NCI-H2107 treated with DMSO at 0.1 percent for 48 hours (cell line): ENCODE data around the gene PAQR5.
A peak's percentile ranks its signal among the peaks of the same experiment; 100 is the strongest.
"Not testable (repeated sequence)": the region's sequence is repeated elsewhere in the genome, so short reads cannot be mapped to it uniquely, and the experiment has no call there.

Source experiments
- DNase-seq: peaks from one replicate; lab custom pipeline; 2025; ENCODE audit not compliant: unreplicated experiment; lab: John Stamatoyannopoulos, UW

Gene PAQR5

GRCh38 chr15:69415381-69415780 lies 116.7 kb downstream of the PAQR5 start:
- no peak for DNase-seq

GRCh38 chr15:69417581-69417980 lies 118.9 kb downstream of the PAQR5 start:
- DNase-seq = no peak

- DNase-seq = no peak
These were observed 122.8 kb downstream of the PAQR5 start for GRCh38 chr15:69421498-69421897.

- DNase-seq = no peak
These were observed 123.7 kb downstream of the PAQR5 start for GRCh38 chr15:69422336-69422895.

- DNase-seq = no peak
These were observed 125.3 kb downstream of the PAQR5 start for GRCh38 chr15:69424001-69424400.

- no peak for DNase-seq
These were observed 126.2 kb downstream of the PAQR5 start for GRCh38 chr15:69424748-69425413.

- no peak for DNase-seq
These were observed 135.1 kb downstream of the PAQR5 start for GRCh38 chr15:69433831-69434230.

GRCh38 chr15:69434238-69434637 lies 135.5 kb downstream of the PAQR5 start:
- DNase-seq = no peak

DNA sequence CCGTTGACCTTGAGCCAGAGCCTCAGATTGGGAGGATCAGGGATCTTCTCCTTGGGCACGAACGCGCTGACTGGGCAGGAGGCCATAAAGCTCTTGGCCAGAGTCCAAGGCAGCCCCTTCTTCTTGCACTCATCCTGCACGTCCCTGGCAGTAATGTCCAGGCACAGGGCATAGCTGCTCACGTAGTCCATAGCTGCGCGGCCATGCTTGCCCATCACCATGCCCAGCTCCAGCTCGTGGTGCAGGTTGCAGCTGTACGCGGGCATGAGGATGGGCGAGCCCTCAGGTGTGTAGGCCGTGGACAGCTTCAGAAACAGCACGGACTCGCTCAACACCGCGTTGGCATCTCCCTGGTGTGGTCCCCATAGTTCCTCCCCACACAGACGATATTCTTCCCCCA lies 136.0 kb downstream of the PAQR5 start:
- DNase-seq = no peak

GRCh38 chr15:69435985-69436384 lies 137.3 kb downstream of the PAQR5 start:
- no peak for DNase-seq

DNA sequence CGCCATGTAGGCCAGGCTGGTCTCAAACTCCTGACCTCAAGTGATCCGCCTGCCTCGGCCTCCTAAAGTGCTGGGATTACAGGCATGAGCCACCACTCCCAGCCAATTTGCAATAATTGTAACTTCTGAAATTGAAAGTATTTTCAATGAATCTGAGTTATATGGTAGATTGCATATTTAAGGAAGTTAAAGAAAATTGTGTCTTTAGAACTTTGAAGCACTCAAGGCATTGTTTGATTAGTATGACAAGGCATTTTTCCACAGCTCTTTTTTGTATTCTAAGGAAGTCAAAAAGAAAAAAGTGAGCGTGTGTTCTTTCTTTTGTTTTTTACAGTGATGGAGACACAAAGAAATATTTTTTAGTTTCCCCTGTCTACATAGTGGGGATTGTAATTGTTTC lies 138.2 kb downstream of the PAQR5 start:
- DNase-seq = no peak

- no peak for DNase-seq
These were observed 140.9 kb downstream of the PAQR5 start for GRCh38 chr15:69439623-69440022.

DNA sequence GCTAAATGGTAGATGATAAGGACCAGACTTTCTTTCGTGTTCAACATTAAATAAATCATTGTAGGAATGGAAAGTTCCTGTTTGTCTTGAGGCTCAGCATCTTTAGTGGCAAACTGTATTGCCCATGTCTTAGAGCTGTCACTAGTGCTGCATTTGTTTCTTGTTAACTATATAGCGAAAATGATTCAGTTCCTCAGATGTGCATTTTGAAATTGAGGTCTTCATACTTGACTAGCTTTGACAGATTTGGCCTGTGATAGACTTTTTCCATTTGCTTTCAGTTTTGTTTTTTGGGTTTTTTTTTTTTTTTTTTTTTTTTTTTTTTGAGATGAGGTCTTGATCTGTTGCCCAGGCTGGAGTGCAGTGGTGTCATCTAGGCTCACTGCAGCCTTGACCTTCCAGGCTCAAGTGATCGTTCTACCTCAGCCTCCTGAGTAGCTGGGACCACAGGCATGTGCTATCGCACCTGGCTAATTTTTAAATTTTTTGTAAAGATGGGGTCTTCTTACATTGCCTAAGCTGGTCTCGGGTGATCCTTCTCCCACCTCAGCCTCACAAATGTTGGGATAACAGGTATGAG lies 144.4 kb downstream of the PAQR5 start:
- no peak for DNase-seq

GRCh38 chr15:69444686-69445085 lies 146.0 kb downstream of the PAQR5 start:
- no peak for DNase-seq

- DNase-seq = no peak
These were observed 148.2 kb downstream of the PAQR5 start for GRCh38 chr15:69446953-69447352.

- DNase-seq = not testable (repeated sequence)
These were observed 151.5 kb downstream of the PAQR5 start for GRCh38 chr15:69450221-69450620.

DNA sequence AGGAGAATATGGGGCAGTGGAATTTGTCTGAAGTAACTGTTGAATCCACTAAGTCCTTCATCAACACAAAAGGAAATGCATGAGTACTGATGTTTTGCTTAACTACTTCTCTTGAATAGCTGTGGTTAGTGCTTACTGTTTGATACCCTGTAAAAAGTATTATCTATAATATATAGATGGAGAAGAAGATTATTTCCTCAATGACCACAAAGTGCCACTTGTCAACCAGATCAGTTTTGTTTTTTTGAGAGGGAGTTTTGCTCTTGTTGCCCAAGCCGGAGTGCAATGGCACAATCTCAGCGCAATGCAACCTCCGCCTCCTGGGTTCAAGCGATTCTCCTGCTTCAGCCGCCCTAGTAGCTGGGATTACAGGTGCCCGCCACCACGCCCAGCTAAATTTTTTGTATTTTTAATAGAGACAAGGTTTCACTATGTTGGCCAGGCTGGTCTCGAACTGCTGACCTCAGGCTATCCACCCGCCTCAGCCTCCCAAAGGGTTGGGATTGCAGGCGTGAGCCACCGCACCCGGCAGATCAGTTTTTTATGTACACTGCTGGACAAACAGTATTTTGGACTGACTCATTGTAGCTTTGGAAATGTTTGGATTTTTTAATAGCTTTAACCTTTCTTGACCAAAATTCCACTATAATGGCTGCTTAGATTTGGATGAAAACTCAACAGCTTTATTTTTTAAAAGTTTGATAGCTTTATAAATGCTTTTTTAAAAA lies 152.4 kb downstream of the PAQR5 start:
- DNase-seq = no peak

GRCh38 chr15:69451951-69452691 lies 153.4 kb downstream of the PAQR5 start:
- no peak for DNase-seq

DNA sequence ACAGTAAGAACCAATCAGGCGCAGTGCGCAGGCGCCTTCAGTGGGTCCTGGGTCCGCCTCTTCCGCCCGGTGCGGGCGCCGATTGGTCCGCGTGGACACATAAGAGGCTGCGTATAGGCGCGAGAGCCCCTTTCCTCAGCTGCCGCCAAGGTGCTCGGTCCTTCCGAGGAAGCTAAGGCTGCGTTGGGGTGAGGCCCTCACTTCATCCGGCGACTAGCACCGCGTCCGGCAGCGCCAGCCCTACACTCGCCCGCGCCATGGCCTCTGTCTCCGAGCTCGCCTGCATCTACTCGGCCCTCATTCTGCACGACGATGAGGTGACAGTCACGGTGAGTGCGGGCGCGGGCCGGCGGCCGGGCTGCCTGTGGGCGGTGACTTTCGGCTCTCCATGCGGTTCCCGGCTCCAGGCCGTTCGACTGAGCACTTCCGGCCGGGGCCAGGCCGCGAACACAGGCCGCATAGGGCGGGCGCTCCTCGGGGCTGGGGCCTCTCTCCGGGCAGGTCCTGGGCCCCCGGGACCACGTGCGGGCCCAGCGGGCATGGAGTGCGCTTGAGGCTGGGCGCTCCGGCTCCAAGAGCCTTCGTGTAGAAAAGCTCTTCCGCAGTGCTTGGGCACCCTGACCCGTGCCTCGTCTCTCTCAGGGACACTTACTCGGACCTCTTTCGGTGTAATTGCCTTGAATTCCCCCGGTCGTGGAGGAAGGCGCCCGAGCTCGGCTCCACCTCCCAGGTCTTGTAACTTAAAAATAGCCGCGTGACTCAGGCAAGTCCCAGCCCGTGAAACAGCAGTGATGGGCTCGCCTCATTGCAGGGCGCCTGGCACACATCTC lies 154.2 kb downstream of the PAQR5 start, which contains the start of gene RPLP1:
Gene RPLP1, plus strand, starts transcription at position 127 of the 830 bp plus-strand sequence. Its CDS starts 131 bp downstream, at position 258.
- peak; percentile 32 for DNase-seq

DNA sequence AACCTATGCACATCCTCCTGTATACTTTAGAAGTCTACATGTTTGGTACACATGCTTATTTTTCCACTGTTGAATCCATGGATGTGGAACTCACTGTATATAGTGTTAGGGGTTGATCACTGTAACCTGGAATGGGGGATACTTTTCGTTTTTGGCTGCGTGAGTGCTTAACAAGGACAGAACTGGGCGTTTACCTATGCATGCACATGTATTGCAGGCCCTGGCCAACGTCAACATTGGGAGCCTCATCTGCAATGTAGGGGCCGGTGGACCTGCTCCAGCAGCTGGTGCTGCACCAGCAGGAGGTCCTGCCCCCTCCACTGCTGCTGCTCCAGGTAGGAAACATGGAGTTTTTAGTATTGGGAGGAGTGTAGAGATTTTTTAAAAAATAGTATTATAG lies 156.2 kb downstream of the PAQR5 start:
- DNase-seq = no peak
